Measurements from ENCODE around the gene ZNF512B. TPM values are rescaled to one million over a fixed set of nuclear protein-coding genes. Genes with fewer than 3 reads are reported as not detected.

The ZNF512B gene
- total RNA-seq, 2 experiments from 2014 or later: 7.9 to 8.3 TPM

GRCh38 chr20:64001607-64002011 is 31.9 kb upstream of the ZNF512B start:
- intact Hi-C loops (cut with micrococcal nuclease): no loop called here
- no peaks in the 10 kb centered on the region for H3K27me3 Mint-ChIP-seq (ENCODE audit: low read depth)
- H3K4me3 Mint-ChIP-seq: no peak overlapping the region
- H3K4me1 Mint-ChIP-seq (ENCODE audit: low read depth): no peaks in the 10 kb centered on the region
- no peaks in the 10 kb centered on the region for H3K9me3 Mint-ChIP-seq
- DNase-seq: no peak
- CTCF ChIA-PET: no interaction called here
- H3K36me3 Mint-ChIP-seq (ENCODE audit: low read depth): peaks cover 59% of the 10 kb centered on the region
- no peak overlapping the region for H3K27ac Mint-ChIP-seq

GRCh38 chr20:64000906-64001305 is 31.2 kb upstream of the ZNF512B start:
- no peaks in the 10 kb centered on the region for H3K4me1 Mint-ChIP-seq (ENCODE audit: low read depth)
- H3K36me3 Mint-ChIP-seq (ENCODE audit: low read depth): peaks cover 56% of the 10 kb centered on the region
- CTCF ChIA-PET: interaction anchor here (0.6 kb wide), 1 partner anchor 17 kb away, joined by 3 read pairs; no protein-coding TSS in a partner anchor
- intact Hi-C loops (cut with micrococcal nuclease): no loop called here
- H3K27ac Mint-ChIP-seq: no peak overlapping the region
- H3K9me3 Mint-ChIP-seq: no peaks in the 10 kb centered on the region
- no peaks in the 10 kb centered on the region for H3K27me3 Mint-ChIP-seq (ENCODE audit: low read depth)
- H3K4me3 Mint-ChIP-seq: no peak overlapping the region
- DNase-seq: no peak

GRCh38 chr20:63982937-63983336 is 13.2 kb upstream of the ZNF512B start:
- Mint-ChIP-seq H3K9me3 (no peaks in the 10 kb centered on the region), H3K4me3 (no peak overlapping the region), H3K4me1 (ENCODE audit: low read depth) (peaks cover 35% of the 10 kb centered on the region), H3K36me3 (ENCODE audit: low read depth) (peaks cover 23% of the 10 kb centered on the region), H3K27ac (no peak overlapping the region), H3K27me3 (ENCODE audit: low read depth) (no peaks in the 10 kb centered on the region)
- CTCF ChIA-PET: interaction anchor here (1.6 kb wide), 1 partner anchor 56 kb away, joined by 8 read pairs; no protein-coding TSS in a partner anchor
- no peak for DNase-seq
- intact Hi-C loops (cut with micrococcal nuclease): loop anchor here (10.0 kb wide), 1 partner anchor 768 kb away; the partner anchor contains the start of gene YTHDF1

- intact Hi-C loops (cut with micrococcal nuclease): loop anchor here (1.0 to 10.0 kb wide), 7 partner anchors 57 to 766 kb away; partner anchors contain the start of genes RGS19, TCEA2, TPD52L2 and YTHDF1
- no peaks in the 10 kb centered on the region for H3K9me3 Mint-ChIP-seq
Observed at GRCh38 chr20:63980806-63981728, 11.3 kb upstream of the ZNF512B start, which contains the start of gene PRPF6. PRPF6 (plus strand) TSS chr20:63981132; CDS start chr20:63981246, 114 bp downstream.

GRCh38 chr20:63980317-63980805 is 10.6 kb upstream of the ZNF512B start:
- Mint-ChIP-seq H3K27me3 (ENCODE audit: low read depth) (no peaks in the 10 kb centered on the region), H3K9me3 (no peaks in the 10 kb centered on the region), H3K4me1 (ENCODE audit: low read depth) (peaks cover 54% of the 10 kb centered on the region), H3K36me3 (ENCODE audit: low read depth) (peaks cover 27% of the 10 kb centered on the region), H3K4me3 (peak overlapping the region; percentile 84), H3K27ac (peak overlapping the region; percentile 94)
- CTCF ChIA-PET: interaction anchor here (0.7 to 2.4 kb wide), 20 partner anchors 13 to 443 kb away, joined by 3 to 33 read pairs (median 4); partner anchors contain the start of genes PTK6, RGS19, TCEA2 and UCKL1
- DNase-seq: peak; percentile 59
- intact Hi-C loops (cut with micrococcal nuclease): loop anchor here (1.0 to 10.0 kb wide), 5 partner anchors 58 to 766 kb away; partner anchors contain the start of genes RGS19 and YTHDF1

More at GRCh38 chr20:63980806-63981728, 11.3 kb upstream of the ZNF512B start, which contains the start of gene PRPF6:
- peak within 1 kb of the TSS; percentile 94 for H3K27ac Mint-ChIP-seq
- no peaks in the 10 kb centered on the region for H3K27me3 Mint-ChIP-seq (ENCODE audit: low read depth)
- H3K4me3 Mint-ChIP-seq: peak within 1 kb of the TSS; percentile 84
- DNase-seq: peak; percentile 97
- CTCF ChIA-PET: interaction anchor here (0.8 to 2.4 kb wide), 16 partner anchors 13 to 443 kb away, joined by 3 to 33 read pairs (median 4); partner anchors contain the start of genes PTK6, RGS19, TCEA2 and UCKL1
- H3K36me3 Mint-ChIP-seq (ENCODE audit: low read depth): peaks cover 31% of the 10 kb centered on the region
- H3K4me1 Mint-ChIP-seq (ENCODE audit: low read depth): peaks cover 52% of the 10 kb centered on the region

GRCh38 chr20:63979557-63980316 is 10.0 kb upstream of the ZNF512B start, which contains the start of gene SAMD10:
SAMD10 (minus strand) TSS chr20:63979642; CDS start chr20:63979467, 175 bp downstream.
- peak; percentile 93 for DNase-seq
- peak within 1 kb of the TSS; percentile 84 for H3K4me3 Mint-ChIP-seq
- H3K27me3 Mint-ChIP-seq (ENCODE audit: low read depth): no peaks in the 10 kb centered on the region
- intact Hi-C loops (cut with micrococcal nuclease): loop anchor here (1.0 to 10.0 kb wide), 7 partner anchors 59 to 765 kb away; partner anchors contain the start of genes PTK6, RGS19 and YTHDF1
- H3K4me1 Mint-ChIP-seq (ENCODE audit: low read depth): peaks cover 54% of the 10 kb centered on the region
- H3K9me3 Mint-ChIP-seq: no peaks in the 10 kb centered on the region
- peak within 1 kb of the TSS; percentile 94 for H3K27ac Mint-ChIP-seq
- CTCF ChIA-PET: interaction anchor here (0.7 to 2.4 kb wide), 16 partner anchors 12 to 442 kb away, joined by 3 to 33 read pairs (median 4); partner anchors contain the start of genes PTK6, RGS19 and UCKL1
- H3K36me3 Mint-ChIP-seq (ENCODE audit: low read depth): peaks cover 29% of the 10 kb centered on the region

GRCh38 chr20:63979229-63979556 is 9.5 kb upstream of the ZNF512B start:
- Mint-ChIP-seq H3K27me3 (ENCODE audit: low read depth) (no peaks in the 10 kb centered on the region), H3K9me3 (no peaks in the 10 kb centered on the region), H3K4me1 (ENCODE audit: low read depth) (peaks cover 54% of the 10 kb centered on the region), H3K36me3 (ENCODE audit: low read depth) (peaks cover 26% of the 10 kb centered on the region), H3K4me3 (peak overlapping the region; percentile 77), H3K27ac (peak overlapping the region; percentile 87)
- intact Hi-C loops (cut with micrococcal nuclease): loop anchor here (2.0 kb wide), 2 partner anchors 76 to 442 kb away; partner anchors contain the start of gene PTK6
- DNase-seq: no peak
- CTCF ChIA-PET: interaction anchor here (1.0 to 2.4 kb wide), 5 partner anchors 14 to 337 kb away, joined by 3 to 33 read pairs (median 4); no protein-coding TSS in a partner anchor

- CTCF ChIA-PET: interaction anchor here (0.8 to 2.4 kb wide), 4 partner anchors 21 to 337 kb away, joined by 3 to 33 read pairs (median 6); no protein-coding TSS in a partner anchor
- Mint-ChIP-seq H3K36me3 (ENCODE audit: low read depth) (peaks cover 30% of the 10 kb centered on the region), H3K4me1 (ENCODE audit: low read depth) (peaks cover 58% of the 10 kb centered on the region), H3K27ac (peak overlapping the region; percentile 89), H3K4me3 (peak overlapping the region; percentile 77), H3K27me3 (ENCODE audit: low read depth) (no peaks in the 10 kb centered on the region), H3K9me3 (no peaks in the 10 kb centered on the region)
- DNase-seq: peak; percentile 81
- intact Hi-C loops (cut with micrococcal nuclease): loop anchor here (2.0 kb wide), 2 partner anchors 76 to 442 kb away; partner anchors contain the start of gene PTK6
Observed at GRCh38 chr20:63978319-63979228, 8.8 kb upstream of the ZNF512B start.

GRCh38 chr20:63977739-63978276 is 8.1 kb upstream of the ZNF512B start:
- no peaks in the 10 kb centered on the region for H3K27me3 Mint-ChIP-seq (ENCODE audit: low read depth)
- H3K4me3 Mint-ChIP-seq: peak overlapping the region; percentile 77
- H3K36me3 Mint-ChIP-seq (ENCODE audit: low read depth): peaks cover 26% of the 10 kb centered on the region
- CTCF ChIA-PET: interaction anchor here (0.8 to 1.1 kb wide), 2 partner anchors 21 to 143 kb away, joined by 3 read pairs; no protein-coding TSS in a partner anchor
- H3K27ac Mint-ChIP-seq: peak overlapping the region; percentile 89
- H3K4me1 Mint-ChIP-seq (ENCODE audit: low read depth): peaks cover 55% of the 10 kb centered on the region
- no peaks in the 10 kb centered on the region for H3K9me3 Mint-ChIP-seq
- DNase-seq: peak; percentile 81
- intact Hi-C loops (cut with micrococcal nuclease): loop anchor here (1.0 to 2.0 kb wide), 3 partner anchors 21 to 441 kb away; partner anchors contain the start of gene PTK6

- H3K4me3 Mint-ChIP-seq: peak overlapping the region; percentile 77
- H3K9me3 Mint-ChIP-seq: no peaks in the 10 kb centered on the region
- intact Hi-C loops (cut with micrococcal nuclease): loop anchor here (1.0 kb wide), 1 partner anchor 20 kb away; no protein-coding TSS in a partner anchor
- H3K36me3 Mint-ChIP-seq (ENCODE audit: low read depth): peaks cover 21% of the 10 kb centered on the region
- no peaks in the 10 kb centered on the region for H3K27me3 Mint-ChIP-seq (ENCODE audit: low read depth)
- H3K4me1 Mint-ChIP-seq (ENCODE audit: low read depth): peaks cover 49% of the 10 kb centered on the region
- no peak for DNase-seq
- CTCF ChIA-PET: interaction anchor here (0.8 to 1.1 kb wide), 2 partner anchors 20 to 143 kb away, joined by 3 read pairs; no protein-coding TSS in a partner anchor
- peak overlapping the region; percentile 89 for H3K27ac Mint-ChIP-seq
Observed at GRCh38 chr20:63976980-63977738, 7.4 kb upstream of the ZNF512B start.

Measured in activated naive CD4-positive, alpha-beta T cell treated with anti-CD3 and anti-CD28 coated beads for 36 hours (primary cell).